ENCODE measurements around the gene UBL5.
"Not testable (repeated sequence)": the region's sequence is repeated elsewhere in the genome, so short reads cannot be mapped to it uniquely, and the experiment has no call there.

The UBL5 gene

DNA sequence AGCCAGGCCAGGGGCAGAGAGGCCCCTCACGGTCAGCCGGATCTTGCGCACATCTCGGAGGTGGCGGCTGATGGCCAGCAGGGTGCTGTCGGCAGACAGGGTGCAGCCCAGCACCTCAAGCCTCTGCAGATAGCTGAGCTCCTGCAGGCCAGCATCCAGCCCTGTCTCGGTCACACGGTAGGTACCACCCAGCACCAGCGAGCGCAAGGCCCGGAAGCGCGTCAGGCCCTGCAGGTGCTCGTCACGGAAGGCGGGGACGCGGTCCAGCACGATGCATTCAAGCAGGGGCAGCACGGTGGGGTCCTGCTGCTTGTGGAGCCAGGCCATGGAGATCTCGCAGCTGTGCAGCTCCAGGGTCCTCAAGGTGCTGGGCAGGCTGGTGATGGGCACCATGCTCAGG lies 16.6 kb upstream of the UBL5 start:
- no peak for DNase-seq

DNA sequence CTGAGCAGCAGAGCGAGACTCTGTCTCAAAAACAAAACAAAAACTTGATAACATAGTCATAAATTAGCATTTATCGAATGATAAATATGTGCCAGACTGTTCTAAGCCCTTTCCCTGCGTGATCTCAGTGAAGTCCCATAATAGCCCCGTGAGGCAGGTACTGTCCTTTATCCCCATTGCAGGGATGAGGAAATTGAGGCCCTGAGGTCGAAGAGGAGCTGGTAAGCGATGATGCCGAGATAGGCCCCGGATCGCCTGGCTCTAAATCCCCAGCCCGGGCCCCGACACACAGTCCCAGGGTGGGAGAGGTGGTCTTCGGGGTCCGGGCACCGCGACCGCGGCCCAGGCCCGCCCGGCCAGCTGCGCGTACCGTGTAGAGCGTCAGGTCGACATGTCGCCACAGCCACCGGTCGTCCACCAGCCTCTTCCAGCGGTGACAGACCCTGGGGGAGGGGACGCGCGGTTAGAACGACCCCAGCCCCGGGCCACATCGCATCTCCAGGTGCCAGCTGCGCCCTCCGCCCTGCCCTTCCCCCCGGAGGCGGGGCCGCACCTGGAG lies 9.5 kb upstream of the UBL5 start:
- DNase-seq = peak in 3 of 58 donors; percentile 48 to 63 (median 48)

DNA sequence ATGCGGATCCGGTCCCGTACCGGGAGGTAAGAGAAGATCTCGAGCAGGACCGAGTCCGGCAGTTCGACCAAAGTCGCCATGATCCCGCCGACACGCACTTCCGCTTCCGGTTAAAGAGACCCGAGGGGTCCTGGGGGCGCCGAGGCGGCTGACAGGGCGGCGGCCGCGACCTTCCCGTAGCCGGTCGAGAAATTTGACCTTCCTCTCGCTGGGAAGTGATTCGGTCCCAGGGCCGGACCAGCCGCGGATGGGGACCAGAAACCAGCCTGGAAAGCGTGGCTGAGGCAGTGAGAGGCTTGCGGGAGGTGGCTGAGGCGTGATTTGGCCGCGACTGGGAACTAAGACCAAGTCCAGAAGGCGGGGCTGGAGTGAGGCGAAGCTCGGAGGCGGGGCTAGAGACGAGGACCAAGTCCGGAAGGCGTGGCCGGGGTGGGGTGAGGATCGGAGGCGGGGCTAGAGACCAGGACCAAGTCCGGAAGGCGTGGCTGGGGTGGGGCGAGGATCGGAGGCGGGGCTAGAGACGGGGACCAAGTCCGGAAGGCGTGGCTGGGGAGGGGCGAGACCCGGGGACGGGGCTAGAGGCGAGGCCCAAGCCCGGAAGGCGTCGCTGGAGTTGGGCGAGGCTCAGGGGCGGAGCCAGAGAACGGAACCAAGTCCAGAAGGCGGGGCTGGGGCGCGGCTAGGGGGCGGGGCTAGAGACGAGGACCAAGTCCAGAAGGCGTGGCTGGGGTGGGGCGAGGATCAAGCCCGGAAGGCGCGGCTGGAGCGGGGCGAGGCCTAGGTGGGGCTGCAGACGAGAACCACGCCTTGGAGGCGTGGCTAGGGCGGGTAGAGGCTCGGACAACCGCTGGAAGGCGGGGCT lies 8.8 kb upstream of the UBL5 start, which contains the start of gene FBXL12:
TSS of gene FBXL12 (minus strand) at position 346 of the 862 bp plus-strand sequence. CDS start at position 80, 266 bp downstream.
- DNase-seq = peak; percentile 90 to 100 (median 100)

DNA sequence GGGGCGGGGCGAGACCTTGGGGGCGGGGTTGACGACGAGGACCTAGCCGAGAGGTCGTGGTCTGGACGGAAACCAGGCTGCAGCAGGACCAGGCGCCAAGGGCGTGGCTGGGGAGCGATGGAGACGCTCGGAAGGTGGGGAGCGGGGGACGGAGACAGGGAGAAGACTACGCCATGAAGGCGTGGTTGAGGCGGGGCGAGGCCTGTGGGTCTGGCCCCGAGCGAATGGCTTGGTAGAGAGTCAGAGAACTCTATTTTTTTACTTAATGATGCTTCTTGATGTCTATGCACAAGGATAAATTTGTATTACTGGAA lies 8.2 kb upstream of the UBL5 start:
- DNase-seq = no peak

DNA sequence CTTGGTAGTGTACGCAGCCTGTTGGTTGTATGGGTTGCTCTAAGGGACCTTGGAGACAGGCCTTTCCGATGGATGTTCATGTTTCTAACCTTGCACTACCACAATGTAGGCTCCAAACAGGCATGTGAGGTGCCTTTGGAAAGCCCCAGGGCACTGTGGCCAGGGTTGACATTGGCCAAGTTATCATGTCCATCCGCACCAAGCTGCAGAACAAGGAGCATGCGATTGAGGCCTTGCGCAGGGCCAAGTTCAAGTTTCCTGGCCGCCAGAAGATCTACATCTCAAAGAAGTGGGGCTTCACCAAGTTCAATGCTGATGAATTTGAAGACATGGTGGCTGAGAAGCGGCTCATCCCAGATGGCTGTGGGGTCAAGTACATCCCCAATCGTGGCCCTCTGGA lies 7.7 kb upstream of the UBL5 start:
- DNase-seq = not testable (repeated sequence)

DNA sequence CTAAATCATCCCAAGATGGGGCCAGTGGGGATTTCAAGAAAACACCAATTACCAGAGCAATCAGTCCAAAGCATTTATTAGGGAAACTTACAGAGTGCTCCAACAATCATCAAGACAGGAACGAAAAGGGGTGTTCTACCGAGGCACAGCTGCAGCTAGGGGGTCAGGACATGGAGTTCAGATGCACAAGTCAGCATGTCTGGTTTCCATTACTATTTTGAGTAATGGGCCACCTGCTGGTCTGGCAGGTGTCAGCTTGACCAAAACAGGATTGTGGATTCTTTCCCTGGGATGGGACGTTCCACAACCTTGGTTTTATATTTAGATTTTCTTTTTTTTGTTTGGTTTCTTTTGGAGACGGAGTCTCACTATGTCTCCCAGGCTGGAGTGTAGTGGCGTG lies 3.9 kb upstream of the UBL5 start:
- no peak for DNase-seq

- no peak for DNase-seq
These were observed 889 bp downstream of the UBL5 start for GRCh38 chr19:9828551-9829063.

GRCh38 chr19:9834307-9834725 lies 6.6 kb downstream of the UBL5 start:
- DNase-seq = peak in 2 of 58 donors; percentile 31 to 55

- peak; percentile 83 to 100 (median 97) for DNase-seq
These were observed 7.2 kb downstream of the UBL5 start, which contains the start of gene PIN1 for GRCh38 chr19:9834726-9835506. Gene PIN1, plus strand, starts transcription at chr19:9835318. Its CDS starts 27 bp downstream, at chr19:9835345.

DNA sequence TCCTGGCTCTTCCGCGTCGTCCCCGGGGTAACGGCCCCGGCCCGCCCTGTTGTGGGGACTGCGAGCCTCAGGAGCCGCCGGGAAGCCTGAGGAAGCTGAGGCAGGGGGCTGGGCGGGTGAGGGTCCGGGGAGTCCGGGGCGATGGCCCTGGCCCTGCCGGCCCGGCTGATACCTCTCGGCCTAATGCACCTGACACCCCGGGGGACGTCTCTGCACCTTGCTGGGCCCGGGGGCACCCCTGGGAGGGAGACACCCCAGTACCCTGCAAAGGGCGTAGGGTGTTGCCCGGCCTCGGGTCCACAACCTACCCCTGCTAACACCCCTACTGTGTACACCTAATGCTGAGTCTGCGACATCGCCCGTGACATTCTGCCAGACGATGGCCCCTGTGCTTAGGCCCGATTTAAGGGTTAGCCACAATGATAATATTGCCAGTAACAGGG lies 7.8 kb downstream of the UBL5 start:
- DNase-seq = peak in 2 of 58 donors; percentile 34 to 37

DNA sequence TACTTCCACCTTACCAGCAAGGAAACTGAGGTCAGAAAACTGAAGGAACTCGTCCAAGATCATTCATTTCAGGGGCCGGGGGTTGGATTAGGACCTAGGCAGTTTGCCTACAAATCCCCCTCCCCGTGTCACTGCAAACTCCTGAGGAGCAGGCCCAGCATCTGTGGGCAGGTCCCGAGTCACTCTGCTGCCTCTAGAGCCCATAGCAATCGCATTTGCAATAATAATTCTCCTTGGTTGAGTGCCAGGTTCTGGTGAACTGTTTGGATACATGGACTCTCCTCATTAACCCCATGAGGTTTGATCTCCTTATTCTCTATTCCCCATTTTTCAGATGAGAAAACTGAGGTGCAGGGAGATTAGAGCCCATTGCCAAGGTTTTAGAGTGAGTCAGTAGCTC lies 8.3 kb downstream of the UBL5 start:
- DNase-seq = peak in 1 of 58 donors; percentile 11

GRCh38 chr19:9838324-9838723 lies 10.6 kb downstream of the UBL5 start:
- DNase-seq = no peak

DNA sequence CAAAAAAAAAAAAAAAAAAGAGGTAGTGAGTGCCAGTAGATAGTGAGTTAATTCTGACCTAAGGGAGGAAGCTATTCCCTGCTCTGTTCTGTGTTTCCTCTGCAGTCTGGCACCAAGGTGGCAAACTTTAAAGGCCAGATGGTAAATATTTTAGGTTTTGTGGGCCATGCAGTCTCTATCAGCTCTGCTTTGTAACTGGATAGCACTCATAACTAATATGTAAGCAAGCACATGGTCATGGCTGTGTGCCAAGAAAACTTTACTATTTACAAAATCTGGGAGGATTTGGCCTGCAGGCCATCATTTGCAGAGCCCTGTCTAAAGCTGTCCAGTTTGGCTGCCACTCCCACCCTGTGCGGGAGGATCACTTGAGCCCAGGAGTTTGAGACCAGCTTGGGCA lies 11.7 kb downstream of the UBL5 start:
- no peak for DNase-seq

DNA sequence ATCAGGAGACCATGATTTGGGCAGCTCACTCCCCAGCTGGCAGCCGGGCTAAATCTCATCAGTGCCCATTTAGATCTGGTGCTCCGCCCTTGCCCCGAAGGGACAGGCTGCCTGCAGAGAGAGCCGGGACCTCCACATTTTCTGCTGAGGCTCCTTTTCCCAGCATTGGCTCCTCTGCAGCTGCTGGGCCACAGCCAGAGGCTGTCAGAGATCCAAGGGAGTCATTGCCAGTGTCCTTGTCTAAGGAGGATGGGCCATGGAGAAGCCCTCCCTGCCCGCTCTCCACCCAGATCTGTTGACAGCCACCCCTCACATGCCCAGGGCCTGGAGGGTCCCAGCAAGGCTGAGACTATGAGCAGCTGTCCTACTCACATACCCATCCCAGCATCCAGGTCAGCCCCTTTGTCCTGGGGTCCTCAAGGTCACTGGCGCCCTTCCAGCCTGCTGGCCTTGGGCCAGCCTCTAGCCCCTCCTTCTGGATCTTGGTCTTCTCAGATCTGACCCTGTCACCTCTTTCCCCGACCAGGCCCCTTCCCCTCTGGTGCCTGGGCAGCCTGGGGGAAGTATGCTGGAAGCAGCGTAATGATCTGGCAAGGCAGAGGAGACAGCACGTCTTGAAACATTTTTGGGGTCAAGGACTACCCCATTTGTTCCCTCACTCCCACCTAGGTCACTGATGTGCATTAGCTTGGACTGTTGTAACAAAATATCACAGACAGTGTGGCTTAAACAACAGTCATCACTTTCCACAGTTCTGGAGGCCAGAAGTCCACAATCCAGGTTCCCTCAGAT lies 15.3 kb downstream of the UBL5 start:
- peak in 19 of 58 donors; percentile 6 to 55 (median 25) for DNase-seq

DNA sequence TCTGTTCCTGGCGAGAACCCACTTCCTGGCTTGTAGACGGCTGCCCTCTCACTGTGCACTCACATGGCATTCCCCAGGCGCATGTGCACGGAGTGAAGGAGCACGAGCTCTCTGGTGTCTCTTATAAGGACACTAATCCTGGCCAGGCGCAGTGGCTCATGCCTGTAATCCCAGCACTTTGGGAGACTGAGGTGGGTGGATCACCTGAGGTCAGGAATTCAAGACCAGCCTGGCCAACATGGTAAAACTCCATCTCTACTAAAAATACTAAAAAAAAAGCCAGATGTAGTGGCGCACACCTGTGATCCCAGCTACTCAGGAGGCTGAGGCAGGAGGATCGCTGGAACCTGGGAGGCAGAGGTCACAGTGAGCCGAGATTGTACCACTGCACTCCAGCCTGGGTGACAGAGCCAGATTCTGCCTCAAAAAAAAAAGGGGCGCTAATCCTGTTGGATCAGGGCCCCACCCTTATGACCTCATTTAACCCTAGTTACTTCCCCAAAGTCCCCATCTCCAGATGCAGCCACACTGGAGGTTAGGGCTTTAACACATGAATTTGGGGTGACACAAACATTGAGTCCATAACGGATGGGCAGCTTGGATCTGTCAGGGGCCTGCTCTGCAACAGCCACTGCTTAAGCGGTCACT lies 16.0 kb downstream of the UBL5 start:
- DNase-seq = not testable (repeated sequence)

- DNase-seq = peak in 47 of 58 donors; percentile 2 to 80 (median 30)
These were observed 19.5 kb downstream of the UBL5 start for GRCh38 chr19:9847087-9847671.

- peak in 15 of 58 donors; percentile 2 to 49 (median 14) for DNase-seq
These were observed 20.3 kb downstream of the UBL5 start for GRCh38 chr19:9848060-9848459.

DNA sequence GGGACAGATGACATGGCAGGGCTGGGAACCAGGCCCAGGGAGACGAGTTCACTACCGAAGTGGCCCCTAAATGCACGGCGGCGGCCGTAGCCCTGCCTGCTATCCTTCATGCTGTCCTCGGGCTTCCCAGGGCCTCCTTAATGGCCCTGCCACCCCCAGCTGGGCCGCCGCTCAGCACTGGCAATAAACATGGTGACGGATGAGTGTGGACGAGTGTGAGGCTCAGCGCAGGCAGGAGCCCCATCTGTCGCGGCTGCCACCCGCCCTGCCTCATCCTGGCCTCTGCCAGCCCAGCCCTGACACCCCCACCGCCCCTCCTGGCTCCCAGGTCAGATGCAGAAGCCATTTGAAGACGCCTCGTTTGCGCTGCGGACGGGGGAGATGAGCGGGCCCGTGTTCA lies 21.0 kb downstream of the UBL5 start:
- no peak for DNase-seq

DNA sequence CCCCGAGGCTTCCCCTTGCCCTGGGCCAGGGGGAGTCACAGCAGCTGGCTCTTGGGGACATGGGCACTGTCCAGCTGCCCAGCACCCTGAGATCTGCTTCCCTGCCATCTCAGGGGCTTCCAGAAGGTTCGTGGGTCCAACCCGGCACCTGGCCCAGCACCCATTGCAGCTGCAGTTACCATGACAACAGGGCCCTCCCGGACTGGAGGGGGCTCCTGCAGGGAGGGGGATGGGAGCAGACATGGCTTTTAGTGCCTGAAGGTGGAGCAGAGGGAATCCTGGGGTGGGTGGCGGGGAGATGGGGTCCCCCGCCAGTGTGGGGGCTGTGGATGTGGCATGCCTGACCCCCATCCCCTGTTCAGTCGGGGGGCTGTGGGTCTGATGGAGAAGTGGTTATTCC lies 22.1 kb downstream of the UBL5 start:
- DNase-seq = no peak

Measured in anterior cingulate cortex (tissue), 58 donors.